Measurements from ENCODE around the gene CCL17.

- no peak for TF ChIP-seq CTCF (IDR thresholded peaks at IDR 0.05; ENCODE audit: low read depth, low read length)
- no peak for TF ChIP-seq EZH2phosphoT487 (IDR thresholded peaks at IDR 0.05; ENCODE audit: low read depth)
Measured at GRCh38 chr16:57384248-57385070, 20.1 kb upstream of the CCL17 start.
